H1 (cell line): Measurements from ENCODE around the gene BNIP5. TPM values are rescaled to one million over a fixed set of nuclear protein-coding genes. Genes with fewer than 3 reads are reported as not detected.

Experiments used
- BRCA1 ChIP-seq: IDR thresholded peaks from 2 replicates; pipeline ENCODE4 v1.6.1; 2012; ENCODE audit warnings: low read depth, low read length, improper control_type of control experiment
- CEBPB ChIP-seq: IDR thresholded peaks from 2 replicates; pipeline ENCODE4 v1.6.1; 2012; ENCODE audit warnings: low read depth, low read length
- HDAC2 ChIP-seq, 2 experiments: fragments of 300-600 bp in 1 of 2; sonication (generic) in 1 of 2; IDR thresholded peaks; 2 replicates each; pipeline ENCODE4 v1.6.1; 2011 to 2012; ENCODE audit warnings: low read depth in 2 of 2, low read length in 2 of 2, mild to moderate bottlenecking in 2 of 2, moderate library complexity in 2 of 2, borderline replicate concordance in 1 of 2, inconsistent platforms in 1 of 2
- JUND ChIP-seq: IDR thresholded peaks from 2 replicates; pipeline ENCODE4 v1.6.1; 2011; ENCODE audit warnings: mild to moderate bottlenecking, improper control_type of control experiment, low read length
- NANOG ChIP-seq: IDR thresholded peaks from 2 replicates; pipeline ENCODE4 v1.6.1; 2011; ENCODE audit warnings: low read length, low read depth, mild to moderate bottlenecking, inconsistent platforms; ENCODE audit not compliant: insufficient read depth, poor library complexity, severe bottlenecking
- POU5F1 ChIP-seq: IDR thresholded peaks from 2 replicates; pipeline ENCODE4 v1.6.1; 2011; ENCODE audit warnings: low read depth, mild to moderate bottlenecking, low read length, moderate library complexity
- SAP30 ChIP-seq: fragments of 300-600 bp; sonication (generic); IDR thresholded peaks from 2 replicates; pipeline ENCODE4 v1.7.1; 2012; ENCODE audit warnings: low read length, moderate library complexity, mild to moderate bottlenecking, inconsistent platforms; ENCODE audit not compliant: insufficient read depth, insufficient replicate concordance
- polyA plus RNA-seq, 7 experiments: library from polyadenylated mRNA; depleted of rRNA in 3 of 7; stranded (reverse) in 5 of 7; unstranded in 2 of 7; fragments of >200 nt in 5 of 7; fragments of 200-250 nt in 2 of 7; gene quantifications; 1 replicate in 5 of 7; 2 replicates in 1 of 7; 4 replicates in 1 of 7; pipeline versions ENCODE4 v1.2.1 to v1.2.3, GENCODE V29; 2011 to 2013; ENCODE audit warnings: missing spikeins in 2 of 7, mixed read lengths in 2 of 7
- total RNA-seq: library from RNA; stranded (reverse); fragmentation: NEBNext Ultra II Directional; extraction: Animal tissue kit (Norgen Biotek cat#: 25700); gene quantifications from 2 replicates; pipeline ENCODE4 v1.2.1, GENCODE V29; 2021

The BNIP5 gene
- total and polyA plus RNA-seq, 2 of the 8 experiments (the other 6 are each of a cell fraction or from before 2014, with no cell fraction given), result not detected

GRCh38 chr6:36374194-36374593 is 37.5 kb upstream of the BNIP5 start (continued):
- TF ChIP-seq HDAC2 (IDR thresholded peaks at IDR 0.05; ENCODE audit: borderline replicate concordance in 1 of 2, low read depth in 2 of 2, low read length in 2 of 2) (no peak), BRCA1 (no peak), SAP30 (no peak), POU5F1 (no peak), JUND (no peak), NANOG (no peak), CEBPB (no peak)
